ENCODE measurements around the gene BCKDHB.

- TF ChIP-seq POLR2AphosphoS5 (IDR thresholded peaks at IDR 0.05; ENCODE audit: low read depth, low read length) (peak; percentile 33; the same call in 1 of the 2 replicates), USF1 (IDR thresholded peaks at IDR 0.05; ENCODE audit: borderline replicate concordance, low read depth) (no peak), RAD21 (IDR thresholded peaks at IDR 0.05; ENCODE audit: low read length) (no peak), FOXM1 (IDR thresholded peaks at IDR 0.05; ENCODE audit: low read depth) (no peak), GATA2 (CRISPR knock-in tag; IDR thresholded peaks at IDR 0.05) (peak; percentile 67), NRF1 (IDR thresholded peaks at IDR 0.05; ENCODE audit: low read depth, low read length) (no peak), CTCF (IDR thresholded peaks at IDR 0.05) (no peak), REST (IDR thresholded peaks at IDR 0.05; ENCODE audit: low read depth, low read length) (no peak), TCF12 (IDR thresholded peaks at IDR 0.05) (peak; percentile 57), RXRA (IDR thresholded peaks at IDR 0.05; ENCODE audit: borderline replicate concordance, low read depth) (no peak)
Measured at GRCh38 chr6:80366714-80367113, 260.2 kb downstream of the BCKDHB start.

All from SK-N-SH (cell line).